NCI-H82 (cell line): Measurements from ENCODE around the gene PVRIG.
"Not testable (repeated sequence)": the region's sequence is repeated elsewhere in the genome, so short reads cannot be mapped to it uniquely, and the experiment has no call there.

Source experiments
- DNase-seq: peaks from one replicate; lab custom pipeline; 2025; lab: John Stamatoyannopoulos, UW

Gene PVRIG

GRCh38 chr7:100234660-100235317 lies 15.0 kb downstream of the PVRIG start:
- not testable (repeated sequence) for DNase-seq

- not testable (repeated sequence) for DNase-seq
Measured at GRCh38 chr7:100239975-100240374, 20.2 kb downstream of the PVRIG start.

- DNase-seq, result not testable (repeated sequence)
Measured at GRCh38 chr7:100243385-100243784, 23.6 kb downstream of the PVRIG start.

GRCh38 chr7:100244988-100245605 lies 25.3 kb downstream of the PVRIG start:
- not testable (repeated sequence) for DNase-seq

GRCh38 chr7:100246121-100246864 lies 26.5 kb downstream of the PVRIG start:
- not testable (repeated sequence) for DNase-seq

GRCh38 chr7:100246865-100247137 lies 27.1 kb downstream of the PVRIG start:
- DNase-seq, result not testable (repeated sequence)

- DNase-seq, result peak; percentile 85
Measured at GRCh38 chr7:100247152-100247757, 27.5 kb downstream of the PVRIG start.

- no peak for DNase-seq
Measured at GRCh38 chr7:100248483-100248882, 28.7 kb downstream of the PVRIG start.

- DNase-seq, result no peak
Measured at GRCh38 chr7:100257017-100257416, 37.3 kb downstream of the PVRIG start.

- DNase-seq, result not testable (repeated sequence)
Measured at GRCh38 chr7:100259984-100260383, 40.2 kb downstream of the PVRIG start.

- DNase-seq, result not testable (repeated sequence)
Measured at GRCh38 chr7:100262896-100263295, 43.1 kb downstream of the PVRIG start.

- not testable (repeated sequence) for DNase-seq
Measured at GRCh38 chr7:100264223-100264622, 44.5 kb downstream of the PVRIG start.

- not testable (repeated sequence) for DNase-seq
Measured at GRCh38 chr7:100264669-100265165, 45.0 kb downstream of the PVRIG start.

GRCh38 chr7:100265851-100266250 lies 46.1 kb downstream of the PVRIG start:
- DNase-seq, result not testable (repeated sequence)

GRCh38 chr7:100266576-100267354 lies 47.0 kb downstream of the PVRIG start:
- no peak for DNase-seq

- no peak for DNase-seq
Measured at GRCh38 chr7:100267648-100268047, 47.9 kb downstream of the PVRIG start.

GRCh38 chr7:100268882-100269281 lies 49.1 kb downstream of the PVRIG start:
- DNase-seq, result not testable (repeated sequence)

- not testable (repeated sequence) for DNase-seq
Measured at GRCh38 chr7:100269306-100270045, 49.7 kb downstream of the PVRIG start.

GRCh38 chr7:100270046-100270918 lies 50.5 kb downstream of the PVRIG start:
- DNase-seq, result not testable (repeated sequence)
